CD4-positive, alpha-beta T cell treated with Interleukin-15 for 1 hour (primary cell): ENCODE data around the gene LY6G5B.
"Not testable (repeated sequence)": the region's sequence is repeated elsewhere in the genome, so short reads cannot be mapped to it uniquely, and the experiment has no call there.

Source experiments
- DNase-seq: peaks from one replicate; pipeline ENCODE4 v3.0.0-alpha.2; 2020

LY6G5B gene

DNA sequence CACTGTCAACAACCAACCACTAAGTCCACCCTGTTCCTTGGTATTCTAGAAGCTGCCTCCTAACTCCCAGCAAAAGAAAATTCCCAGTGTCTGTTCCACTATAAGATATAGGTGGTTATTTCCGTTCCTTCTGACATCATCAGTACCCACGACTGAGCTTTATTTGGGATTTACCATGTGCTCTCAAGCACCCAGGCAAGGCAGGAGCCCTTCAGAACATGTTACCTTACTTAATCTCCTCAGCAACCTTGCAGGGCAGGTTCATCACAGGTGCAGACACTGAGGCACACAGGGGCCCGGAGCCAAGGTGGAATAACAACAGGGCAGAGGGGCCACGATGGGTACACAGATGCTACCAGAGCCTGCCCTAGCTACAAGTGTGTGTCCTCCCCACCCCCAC, 22.6 kb downstream of the LY6G5B start:
- no peak for DNase-seq

- no peak for DNase-seq
These were observed 23.1 kb downstream of the LY6G5B start for GRCh38 chr6:31692886-31693285.

DNA sequence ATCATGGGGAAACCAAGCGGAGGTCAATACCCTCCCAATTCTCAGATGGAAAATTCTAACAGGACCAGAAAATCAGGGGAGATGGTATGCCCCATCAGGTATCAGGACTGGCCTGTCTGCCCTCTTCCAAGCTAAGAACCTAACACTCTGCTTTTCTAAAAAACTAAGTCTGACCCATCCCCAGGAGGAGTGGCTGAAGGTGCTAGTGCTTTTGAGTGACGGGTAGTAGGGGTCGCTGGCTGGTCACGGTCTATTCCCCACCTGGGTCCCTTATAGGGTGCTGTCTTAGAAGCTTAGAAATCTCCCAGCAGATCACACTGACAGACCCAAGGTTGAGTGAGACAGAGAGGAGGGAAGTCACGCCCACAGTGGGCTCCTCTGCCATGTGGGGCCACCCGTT, 23.8 kb downstream of the LY6G5B start:
- no peak for DNase-seq

- DNase-seq, result no peak
These were observed 27.8 kb downstream of the LY6G5B start for GRCh38 chr6:31697555-31697954.

DNA sequence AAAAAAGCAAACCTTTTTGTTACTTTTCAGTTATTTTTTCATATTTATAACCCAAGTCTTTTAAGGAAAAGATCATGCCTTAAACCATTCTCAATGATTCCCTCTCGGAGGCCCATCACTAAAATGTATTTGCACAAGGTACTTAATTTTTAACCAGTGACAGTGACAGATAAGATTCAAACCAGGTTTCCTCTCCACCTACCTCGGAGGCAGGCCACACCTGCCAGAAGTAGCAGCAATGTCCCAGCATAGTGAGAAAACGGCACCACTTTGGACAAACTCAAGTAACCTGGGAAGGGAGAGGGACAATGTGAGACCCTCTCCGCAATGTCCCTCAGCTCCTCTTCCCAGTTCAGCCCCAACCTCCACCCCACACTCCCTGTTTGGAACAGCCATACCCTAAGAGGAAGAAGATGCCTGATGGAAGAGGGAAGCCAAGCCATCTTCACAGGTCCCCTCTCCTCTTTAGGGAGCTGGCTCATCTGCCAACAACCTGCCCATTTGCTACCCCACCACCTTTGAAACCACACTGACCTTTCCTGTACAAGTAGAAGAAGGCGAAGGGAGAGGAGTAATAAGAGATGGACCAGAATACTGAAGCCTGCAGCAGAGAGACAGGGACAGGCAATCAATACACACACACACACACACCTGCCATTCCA, 31.1 kb downstream of the LY6G5B start:
- no peak for DNase-seq

DNA sequence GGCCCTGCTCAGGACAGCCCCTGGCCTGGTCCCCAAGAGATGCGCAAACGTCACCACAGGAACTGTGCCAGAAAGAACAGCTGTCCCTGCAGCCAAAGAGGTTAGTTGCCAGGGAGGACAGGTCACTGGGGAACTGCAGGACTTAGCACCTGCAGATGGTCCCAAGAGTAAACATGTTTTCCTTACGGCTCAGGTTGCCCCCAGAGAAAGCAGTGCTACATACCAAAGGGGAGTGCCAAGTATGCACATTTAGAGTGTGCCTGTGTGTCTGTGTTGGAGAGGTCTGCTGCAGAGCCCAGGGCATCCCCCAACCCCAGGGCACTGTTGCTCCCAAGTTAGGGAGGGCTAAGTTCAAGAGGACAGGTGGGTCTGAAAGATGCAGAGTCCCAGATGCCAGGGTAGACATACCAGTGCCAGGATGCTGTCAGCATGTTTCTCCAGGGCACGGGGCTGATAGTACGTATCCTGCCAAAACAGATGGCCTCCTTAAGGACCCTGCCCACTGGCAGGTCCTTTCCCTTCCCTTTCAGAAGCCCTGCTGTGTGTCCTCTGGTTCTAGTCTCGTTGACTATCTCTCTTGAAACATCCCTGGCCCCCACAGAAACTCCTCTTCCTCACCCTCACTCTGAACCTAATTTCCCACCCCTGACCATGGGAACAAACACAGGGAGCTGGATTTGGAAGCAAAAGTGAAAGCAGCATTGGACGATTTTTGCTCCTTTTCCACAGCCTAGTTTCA, 32.1 kb downstream of the LY6G5B start:
- no peak for DNase-seq

GRCh38 chr6:31702405-31702818, 32.6 kb downstream of the LY6G5B start:
- DNase-seq, result no peak

GRCh38 chr6:31702819-31703716, 33.3 kb downstream of the LY6G5B start, which contains the start of gene ABHD16A:
Gene ABHD16A, minus strand, starts transcription at chr6:31703324. Its CDS starts 43 bp downstream, at chr6:31703281.
- peak; percentile 98 for DNase-seq

GRCh38 chr6:31705931-31706330, 36.2 kb downstream of the LY6G5B start:
- DNase-seq, result no peak

- no peak for DNase-seq
These were observed 36.8 kb downstream of the LY6G5B start, which contains the start of gene LY6G6F for GRCh38 chr6:31706599-31706998. Gene LY6G6F, plus strand, starts transcription at chr6:31706866. Its CDS starts 41 bp downstream, at chr6:31706907.

GRCh38 chr6:31707701-31708100, 37.9 kb downstream of the LY6G5B start:
- no peak for DNase-seq

- no peak for DNase-seq
These were observed 38.4 kb downstream of the LY6G5B start for GRCh38 chr6:31708224-31708623.

- DNase-seq, result not testable (repeated sequence)
These were observed 39.4 kb downstream of the LY6G5B start for GRCh38 chr6:31709157-31709556.

DNA sequence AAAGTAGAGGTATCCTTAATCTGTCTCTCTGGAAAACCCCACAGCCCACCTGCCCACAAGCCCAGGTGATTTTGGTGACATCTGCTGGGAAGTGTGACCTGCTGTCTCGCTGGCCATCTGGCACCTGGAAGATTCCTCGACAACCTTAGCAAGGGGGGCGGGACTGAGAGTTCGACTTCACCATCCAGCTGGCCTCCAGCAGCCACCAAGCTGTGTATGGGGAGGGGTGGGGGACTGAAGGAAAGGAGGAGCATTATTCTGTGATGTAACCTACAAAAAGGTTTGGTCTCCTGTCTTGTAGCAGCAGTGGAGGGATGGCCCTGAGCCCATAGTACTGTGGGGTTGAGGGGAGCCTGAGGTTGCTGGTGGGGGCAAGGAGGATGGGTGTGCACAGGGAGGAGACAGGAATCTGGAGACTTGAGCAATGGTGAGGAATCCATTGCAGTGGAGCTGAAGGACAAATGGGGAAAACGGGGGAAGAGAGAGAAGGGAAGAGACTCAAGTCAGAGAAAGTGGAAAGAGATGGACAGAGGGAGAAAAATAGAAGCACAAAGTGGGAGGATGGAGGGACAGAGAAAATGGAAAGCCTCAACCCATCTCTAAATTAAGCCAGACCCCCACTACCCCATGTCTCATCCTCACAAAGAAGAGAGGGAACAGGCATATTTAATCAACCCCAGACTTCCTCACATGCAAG, 40.9 kb downstream of the LY6G5B start:
- no peak for DNase-seq

- DNase-seq, result no peak
These were observed 41.5 kb downstream of the LY6G5B start for GRCh38 chr6:31711233-31711632.

- DNase-seq, result no peak
These were observed 42.5 kb downstream of the LY6G5B start for GRCh38 chr6:31712296-31712695.

DNA sequence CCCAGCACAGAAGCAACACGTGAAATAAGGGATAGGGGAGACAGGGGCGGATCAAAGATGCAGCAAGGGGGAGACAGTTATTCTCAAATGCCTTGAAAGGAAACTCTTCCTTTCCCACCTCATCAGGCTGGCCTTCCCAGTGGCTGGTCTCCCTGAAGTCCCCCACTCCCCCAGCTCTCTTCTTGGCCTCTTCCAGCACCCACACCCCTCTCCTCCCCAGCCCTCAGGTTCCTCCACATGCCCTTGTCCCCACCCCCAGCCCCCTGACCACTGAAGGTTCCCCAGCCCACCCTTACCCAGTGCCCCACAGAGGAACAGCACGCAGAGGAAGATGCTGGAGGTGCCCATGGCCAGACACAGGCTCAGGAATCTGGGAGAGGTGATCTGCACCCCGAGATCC, 43.7 kb downstream of the LY6G5B start:
- DNase-seq, result no peak

GRCh38 chr6:31713991-31714684, 44.4 kb downstream of the LY6G5B start:
- DNase-seq, result no peak

- no peak for DNase-seq
These were observed 45.5 kb downstream of the LY6G5B start, which contains the start of gene LY6G6D for GRCh38 chr6:31715022-31715958. Gene LY6G6D, plus strand, starts transcription at chr6:31715348. Its CDS starts 8 bp downstream, at chr6:31715356.

DNA sequence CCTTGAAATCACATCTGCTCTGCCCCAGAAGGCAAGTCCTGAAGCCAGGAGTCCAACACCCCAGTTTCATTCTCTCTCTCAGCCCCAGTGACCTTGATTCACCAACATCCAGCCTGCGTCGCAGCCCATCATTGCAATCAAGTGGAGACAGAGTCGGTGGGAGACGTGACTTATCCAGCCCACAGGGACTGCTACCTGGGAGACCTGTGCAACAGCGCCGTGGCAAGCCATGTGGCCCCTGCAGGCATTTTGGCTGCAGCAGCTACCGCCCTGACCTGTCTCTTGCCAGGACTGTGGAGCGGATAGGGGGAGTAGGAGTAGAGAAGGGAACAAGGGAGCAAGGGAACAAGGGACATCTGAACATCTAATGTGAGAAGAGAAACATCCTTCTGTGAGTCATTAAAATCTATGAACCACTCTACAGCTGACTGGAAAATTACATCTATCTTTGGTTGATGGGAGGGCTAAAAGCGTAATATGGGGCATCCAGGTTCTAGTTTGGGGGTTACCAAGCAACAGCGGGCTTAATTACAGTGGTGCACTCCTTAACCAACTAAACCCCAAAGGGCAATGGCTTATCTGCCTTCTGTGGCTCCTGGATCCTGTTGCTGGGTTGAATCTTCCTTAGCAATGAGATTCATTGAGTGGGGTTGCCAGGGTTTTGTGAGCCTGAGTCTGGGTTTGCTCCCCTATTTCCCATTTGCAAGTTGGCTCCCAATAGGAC, 47.9 kb downstream of the LY6G5B start:
- DNase-seq, result no peak
